HL-60 (cell line): ENCODE measurements around the gene GPD1.

ENCODE experiments used
- DNase-seq, 2 experiments: peaks; one replicate each; pipeline ENCODE4 v3.0.0-alpha.2; 2010 to 2020; ENCODE audit warnings: low read depth in 1 of 2, low spot score in 1 of 2
- H3K27ac ChIP-seq: fragments of 250-450 bp; sonication (Bioruptor Pico); replicated peaks from 2 replicates; pipeline ENCODE4 v1.5.1; 2020; ENCODE audit warnings: mild to moderate bottlenecking, moderate library complexity
- H3K27me3 ChIP-seq: fragments of 250-450 bp; sonication (Bioruptor Pico); 2 replicates; pipeline ENCODE4 v1.5.1; 2021; ENCODE audit warnings: mild to moderate bottlenecking, moderate library complexity; ENCODE audit not compliant: insufficient read depth, poor library complexity, severe bottlenecking
- H3K4me3 ChIP-seq: replicated peaks from 2 replicates; pipeline ENCODE4 v1.5.1; 2011; ENCODE audit warnings: mild to moderate bottlenecking, control low read depth, low read length; ENCODE audit not compliant: insufficient read depth
- CTCF ChIP-seq: IDR thresholded peaks from one replicate; pipeline ENCODE4 v1.5.1; 2011; ENCODE audit warnings: low read length, control low read depth, inconsistent platforms; ENCODE audit not compliant: insufficient read depth
- GABPA ChIP-seq: IDR thresholded peaks from 2 replicates; pipeline ENCODE4 v1.6.1; 2012; ENCODE audit warnings: low read depth
- POLR2AphosphoS5 ChIP-seq: IDR thresholded peaks from 2 replicates; pipeline ENCODE4 v1.6.1; 2012; ENCODE audit warnings: low read depth
- REST ChIP-seq: IDR thresholded peaks from 2 replicates; pipeline ENCODE4 v1.6.1; 2012; ENCODE audit warnings: low read depth; ENCODE audit not compliant: insufficient replicate concordance
- SPI1 ChIP-seq: IDR thresholded peaks from 2 replicates; pipeline ENCODE4 v1.6.1; 2012; ENCODE audit warnings: low read depth, mild to moderate bottlenecking, borderline replicate concordance

GPD1 gene

GRCh38 chr12:50069069-50069468 is 34.7 kb upstream of the GPD1 start:
- TF ChIP-seq CTCF (no peak), REST (no peak), POLR2AphosphoS5 (no peak), GABPA (no peak), SPI1 (no peak)
- Histone ChIP-seq H3K27ac (no peak overlapping the region), H3K4me3 (no peak overlapping the region), H3K27me3 (no peaks in the 10 kb centered on the region)
- no peak for DNase-seq

- DNase-seq = no peak
- Histone ChIP-seq H3K27ac (no peak overlapping the region), H3K27me3 (no peaks in the 10 kb centered on the region), H3K4me3 (no peak overlapping the region)
- TF ChIP-seq CTCF (no peak), POLR2AphosphoS5 (no peak), REST (no peak), GABPA (no peak), SPI1 (no peak)
These were observed 34.3 kb upstream of the GPD1 start for GRCh38 chr12:50069539-50069938.

GRCh38 chr12:50070314-50071060 is 33.3 kb upstream of the GPD1 start:
- Histone ChIP-seq H3K27me3 (no peaks in the 10 kb centered on the region), H3K27ac (no peak overlapping the region), H3K4me3 (no peak overlapping the region)
- DNase-seq = peak; percentile 77 to 83
- no peak for TF ChIP-seq REST
- no peak for TF ChIP-seq POLR2AphosphoS5
- TF ChIP-seq SPI1 = peak; percentile 48; the same call in 1 of the 2 replicates
- peak; percentile 91 for TF ChIP-seq CTCF
- TF ChIP-seq GABPA = no peak
